ENCODE results near the gene NOC3L.

The NOC3L gene

DNA sequence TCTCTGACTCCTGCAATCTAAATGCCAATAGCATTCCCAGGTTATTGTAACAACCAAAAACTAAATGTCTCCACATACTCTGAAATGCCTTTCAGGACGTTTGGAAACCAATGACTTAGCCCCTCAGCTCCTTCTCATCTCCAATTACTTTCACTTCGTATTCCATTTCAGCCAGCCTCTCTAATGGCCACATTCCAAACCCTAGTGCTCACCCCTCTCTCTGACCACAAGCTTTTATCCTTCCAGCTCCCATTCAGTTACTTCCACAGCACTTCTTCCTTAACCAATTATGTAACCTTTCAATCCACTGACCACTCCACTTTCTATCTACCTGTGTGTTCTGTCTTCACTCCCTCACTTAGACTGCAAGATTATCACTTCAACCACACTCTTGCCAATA is 4.3 kb downstream of the NOC3L start (continued):
- TF ChIP-seq ZSCAN5A (tag by site-specific recombination; IDR thresholded peaks at IDR 0.05): no peak
- TF ChIP-seq KLF1 (tag by site-specific recombination; IDR thresholded peaks at IDR 0.05): no peak
- TF ChIP-seq ZNF155 (tag by site-specific recombination; IDR thresholded peaks at IDR 0.05): no peak
- TF ChIP-seq, protein P1, sequence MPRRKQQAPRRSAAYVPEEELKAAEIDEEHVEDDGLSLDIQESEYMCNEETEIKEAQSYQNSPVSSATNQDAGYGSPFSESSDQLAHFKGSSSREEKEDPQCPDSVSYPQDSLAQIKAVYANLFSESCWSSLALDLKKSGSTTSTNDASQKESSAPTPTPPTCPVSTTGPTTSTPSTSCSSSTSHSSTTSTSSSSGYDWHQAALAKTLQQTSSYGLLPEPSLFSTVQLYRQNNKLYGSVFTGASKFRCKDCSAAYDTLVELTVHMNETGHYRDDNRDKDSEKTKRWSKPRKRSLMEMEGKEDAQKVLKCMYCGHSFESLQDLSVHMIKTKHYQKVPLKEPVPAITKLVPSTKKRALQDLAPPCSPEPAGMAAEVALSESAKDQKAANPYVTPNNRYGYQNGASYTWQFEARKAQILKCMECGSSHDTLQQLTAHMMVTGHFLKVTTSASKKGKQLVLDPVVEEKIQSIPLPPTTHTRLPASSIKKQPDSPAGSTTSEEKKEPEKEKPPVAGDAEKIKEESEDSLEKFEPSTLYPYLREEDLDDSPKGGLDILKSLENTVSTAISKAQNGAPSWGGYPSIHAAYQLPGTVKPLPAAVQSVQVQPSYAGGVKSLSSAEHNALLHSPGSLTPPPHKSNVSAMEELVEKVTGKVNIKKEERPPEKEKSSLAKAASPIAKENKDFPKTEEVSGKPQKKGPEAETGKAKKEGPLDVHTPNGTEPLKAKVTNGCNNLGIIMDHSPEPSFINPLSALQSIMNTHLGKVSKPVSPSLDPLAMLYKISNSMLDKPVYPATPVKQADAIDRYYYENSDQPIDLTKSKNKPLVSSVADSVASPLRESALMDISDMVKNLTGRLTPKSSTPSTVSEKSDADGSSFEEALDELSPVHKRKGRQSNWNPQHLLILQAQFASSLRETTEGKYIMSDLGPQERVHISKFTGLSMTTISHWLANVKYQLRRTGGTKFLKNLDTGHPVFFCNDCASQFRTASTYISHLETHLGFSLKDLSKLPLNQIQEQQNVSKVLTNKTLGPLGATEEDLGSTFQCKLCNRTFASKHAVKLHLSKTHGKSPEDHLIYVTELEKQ (tag by site-specific recombination; IDR thresholded peaks at IDR 0.05; ENCODE audit: borderline replicate concordance): peak; percentile 62; the same call in 1 of the 2 replicates
- no peak for TF ChIP-seq MZF1 (tag by site-specific recombination; IDR thresholded peaks at IDR 0.05; ENCODE audit: borderline replicate concordance)
- no peak for TF ChIP-seq ZNF785 (tag by site-specific recombination; IDR thresholded peaks at IDR 0.05)
- no peak for TF ChIP-seq ZNF112 (tag by site-specific recombination; IDR thresholded peaks at IDR 0.05)
- TF ChIP-seq, protein P2, sequence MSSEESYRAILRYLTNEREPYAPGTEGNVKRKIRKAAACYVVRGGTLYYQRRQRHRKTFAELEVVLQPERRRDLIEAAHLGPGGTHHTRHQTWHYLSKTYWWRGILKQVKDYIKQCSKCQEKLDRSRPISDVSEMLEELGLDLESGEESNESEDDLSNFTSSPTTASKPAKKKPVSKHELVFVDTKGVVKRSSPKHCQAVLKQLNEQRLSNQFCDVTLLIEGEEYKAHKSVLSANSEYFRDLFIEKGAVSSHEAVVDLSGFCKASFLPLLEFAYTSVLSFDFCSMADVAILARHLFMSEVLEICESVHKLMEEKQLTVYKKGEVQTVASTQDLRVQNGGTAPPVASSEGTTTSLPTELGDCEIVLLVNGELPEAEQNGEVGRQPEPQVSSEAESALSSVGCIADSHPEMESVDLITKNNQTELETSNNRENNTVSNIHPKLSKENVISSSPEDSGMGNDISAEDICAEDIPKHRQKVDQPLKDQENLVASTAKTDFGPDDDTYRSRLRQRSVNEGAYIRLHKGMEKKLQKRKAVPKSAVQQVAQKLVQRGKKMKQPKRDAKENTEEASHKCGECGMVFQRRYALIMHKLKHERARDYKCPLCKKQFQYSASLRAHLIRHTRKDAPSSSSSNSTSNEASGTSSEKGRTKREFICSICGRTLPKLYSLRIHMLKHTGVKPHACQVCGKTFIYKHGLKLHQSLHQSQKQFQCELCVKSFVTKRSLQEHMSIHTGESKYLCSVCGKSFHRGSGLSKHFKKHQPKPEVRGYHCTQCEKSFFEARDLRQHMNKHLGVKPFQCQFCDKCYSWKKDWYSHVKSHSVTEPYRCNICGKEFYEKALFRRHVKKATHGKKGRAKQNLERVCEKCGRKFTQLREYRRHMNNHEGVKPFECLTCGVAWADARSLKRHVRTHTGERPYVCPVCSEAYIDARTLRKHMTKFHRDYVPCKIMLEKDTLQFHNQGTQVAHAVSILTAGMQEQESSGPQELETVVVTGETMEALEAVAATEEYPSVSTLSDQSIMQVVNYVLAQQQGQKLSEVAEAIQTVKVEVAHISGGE (tag by site-specific recombination; conservative IDR thresholded peaks at IDR 0.05; ENCODE audit: low read depth): no peak
- TF ChIP-seq SP3 (tag by site-specific recombination; IDR thresholded peaks at IDR 0.05): no peak
- TF ChIP-seq ZNF223 (tag by site-specific recombination; IDR thresholded peaks at IDR 0.05): no peak
- TF ChIP-seq ZNF239 (tag by site-specific recombination; IDR thresholded peaks at IDR 0.05): no peak
- peak; percentile 41; the same call in 1 of the 2 replicates for TF ChIP-seq ZNF324 (tag by site-specific recombination; IDR thresholded peaks at IDR 0.05)
- TF ChIP-seq HIC1 (tag by site-specific recombination; IDR thresholded peaks at IDR 0.05): peak; percentile 61; the same call in 1 of the 2 replicates
- TF ChIP-seq ZNF501 (tag by site-specific recombination; IDR thresholded peaks at IDR 0.05): no peak
- TF ChIP-seq ZNF560 (tag by site-specific recombination; IDR thresholded peaks at IDR 0.05; ENCODE audit: borderline replicate concordance): no peak
- no peak for TF ChIP-seq ZNF404 (tag by site-specific recombination; IDR thresholded peaks at IDR 0.05)
- TF ChIP-seq ZBTB17 (tag by site-specific recombination; IDR thresholded peaks at IDR 0.05): peak; percentile 82
- no peak for TF ChIP-seq ZNF292 (tag by site-specific recombination; IDR thresholded peaks at IDR 0.05; ENCODE audit: borderline replicate concordance, low read depth)
- TF ChIP-seq, protein P3, sequence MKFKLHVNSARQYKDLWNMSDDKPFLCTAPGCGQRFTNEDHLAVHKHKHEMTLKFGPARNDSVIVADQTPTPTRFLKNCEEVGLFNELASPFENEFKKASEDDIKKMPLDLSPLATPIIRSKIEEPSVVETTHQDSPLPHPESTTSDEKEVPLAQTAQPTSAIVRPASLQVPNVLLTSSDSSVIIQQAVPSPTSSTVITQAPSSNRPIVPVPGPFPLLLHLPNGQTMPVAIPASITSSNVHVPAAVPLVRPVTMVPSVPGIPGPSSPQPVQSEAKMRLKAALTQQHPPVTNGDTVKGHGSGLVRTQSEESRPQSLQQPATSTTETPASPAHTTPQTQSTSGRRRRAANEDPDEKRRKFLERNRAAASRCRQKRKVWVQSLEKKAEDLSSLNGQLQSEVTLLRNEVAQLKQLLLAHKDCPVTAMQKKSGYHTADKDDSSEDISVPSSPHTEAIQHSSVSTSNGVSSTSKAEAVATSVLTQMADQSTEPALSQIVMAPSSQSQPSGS (tag by site-specific recombination; IDR thresholded peaks at IDR 0.05; ENCODE audit: low read depth): no peak
- no peak for TF ChIP-seq ZNF169 (tag by site-specific recombination; IDR thresholded peaks at IDR 0.05)
- no peak for TF ChIP-seq ZNF791 (tag by site-specific recombination; IDR thresholded peaks at IDR 0.05)
- TF ChIP-seq YY1 (tag by site-specific recombination; IDR thresholded peaks at IDR 0.05): no peak
- TF ChIP-seq ZNF311 (tag by site-specific recombination; IDR thresholded peaks at IDR 0.05; ENCODE audit: borderline replicate concordance): no peak
- no peak for TF ChIP-seq ZNF510 (tag by site-specific recombination; IDR thresholded peaks at IDR 0.05; ENCODE audit: insufficient replicate concordance)

Data from HEK293 (cell line).